GM12878 (cell line): ENCODE measurements around the gene TPCN1. TPM values are rescaled to one million over a fixed set of nuclear protein-coding genes. Genes with fewer than 3 reads are reported as not detected.

Experiments used
- BHLHE40 ChIP-seq, 2 experiments: fragments of 450-650 bp in 1 of 2; IDR thresholded peaks; 2 replicates each; pipeline ENCODE4 v1.6.1; 2011 to 2017; ENCODE audit warnings: low read depth in 2 of 2, borderline replicate concordance in 1 of 2, improper control_type of control experiment in 1 of 2, low read length in 1 of 2, mild to moderate bottlenecking in 1 of 2
- E4F1 ChIP-seq: fragments of 450-650 bp; IDR thresholded peaks from 2 replicates; pipeline ENCODE4 v1.6.1; 2018; ENCODE audit warnings: borderline replicate concordance, mild to moderate bottlenecking; ENCODE audit not compliant: partially characterized antibody
- EGR1 ChIP-seq, 2 experiments: IDR thresholded peaks; 1 replicate in 1 of 2; 2 replicates in 1 of 2; pipeline ENCODE4 v1.6.1; 2011 to 2012; ENCODE audit warnings: low read depth in 2 of 2, low read length in 2 of 2, borderline replicate concordance in 1 of 2, mild to moderate bottlenecking in 1 of 2, moderate library complexity in 1 of 2
- GABPA ChIP-seq: IDR thresholded peaks from 2 replicates; pipeline ENCODE4 v1.6.1; 2014; ENCODE audit warnings: antibody characterized with exemption, low read depth, mild to moderate bottlenecking, inconsistent platforms
- IRF3 ChIP-seq: fragments of 450-650 bp; IDR thresholded peaks from 2 replicates; pipeline ENCODE4 v1.6.1; 2014; ENCODE audit warnings: mild to moderate bottlenecking
- NR2C2 ChIP-seq: IDR thresholded peaks from 2 replicates; pipeline ENCODE4 v1.6.1; 2011; ENCODE audit warnings: borderline replicate concordance, low read depth; ENCODE audit not compliant: control insufficient read depth, insufficient read length
- PBX3 ChIP-seq: IDR thresholded peaks from 2 replicates; pipeline ENCODE4 v1.6.1; 2011; ENCODE audit warnings: mild to moderate bottlenecking, low read depth, low read length, moderate library complexity; ENCODE audit not compliant: insufficient replicate concordance
- PKNOX1 ChIP-seq: fragments of 450-650 bp; IDR thresholded peaks from 2 replicates; pipeline ENCODE4 v1.6.1; 2016; ENCODE audit warnings: mild to moderate bottlenecking
- RUNX3 ChIP-seq: IDR thresholded peaks from 2 replicates; pipeline ENCODE4 v1.6.1; 2012; ENCODE audit warnings: low read length, inconsistent platforms
- STAT1 ChIP-seq: fragments of 450-650 bp; conservative IDR thresholded peaks from 2 replicates; pipeline ENCODE4 v1.6.1; 2014; ENCODE audit warnings: antibody characterized with exemption, mild to moderate bottlenecking
- WRNIP1 ChIP-seq: IDR thresholded peaks from 2 replicates; pipeline ENCODE4 v1.6.1; 2011; ENCODE audit warnings: low read depth, low read length, improper control_type of control experiment, borderline replicate concordance
- polyA plus RNA-seq, 11 experiments: library from polyadenylated mRNA; depleted of rRNA in 4 of 11; unstranded in 6 of 11; stranded (reverse) in 5 of 11; fragments of >200 nt; fragmentation: Nextera tagmentation in 4 of 11; fragmentation: Illumina TruSeq in 1 of 11; extraction: Ambion mirVana in 4 of 11; extraction: Trizol in 1 of 11; gene quantifications; 1 replicate in 1 of 11; 2 replicates in 10 of 11; pipeline versions ENCODE4 v1.2.1 to v1.2.3, GENCODE V29; 2011 to 2016; ENCODE audit warnings: inconsistent platforms in 2 of 11, missing spikeins in 2 of 11, low read depth in 1 of 11
- total RNA-seq, 4 experiments: library from RNA; depleted of rRNA in 3 of 4; stranded (reverse); fragments of >200 nt in 3 of 4; fragmentation: Illumina TruSeq in 1 of 4; extraction: Trizol in 1 of 4; gene quantifications; 2 replicates each; pipeline versions ENCODE4 v1.2.1 to v1.2.3, GENCODE V29; 2013 to 2021

Gene TPCN1
- total and polyA plus RNA-seq, 10 of the 15 experiments (the other 5 are each of a cell fraction or from before 2014, with no cell fraction given), result 0.79 to 30.9 (median 19.4) TPM

- no peak for TF ChIP-seq PBX3
- TF ChIP-seq STAT1, result no peak
- TF ChIP-seq E4F1, result no peak
- no peak for TF ChIP-seq GABPA
- no peak for TF ChIP-seq RUNX3
- no peak for TF ChIP-seq NR2C2
- TF ChIP-seq PKNOX1, result no peak
- TF ChIP-seq IRF3, result no peak
- TF ChIP-seq EGR1 (IDR thresholded peaks at IDR 0.05; ENCODE audit: borderline replicate concordance in 1 of 2, low read depth in 2 of 2, low read length in 2 of 2), result no peak
- no peak for TF ChIP-seq WRNIP1
- TF ChIP-seq BHLHE40 (IDR thresholded peaks at IDR 0.05; ENCODE audit: borderline replicate concordance in 1 of 2, low read depth in 2 of 2, low read length in 1 of 2), result peak in 1 of 2 experiments; percentile 46; a peak in 2 of 4 replicates
These were observed 112.9 kb downstream of the TPCN1 start (continued) for GRCh38 chr12:113333877-113334785.
